Activated T-cell treated with anti-CD3 and anti-CD28 coated beads, Interleukin-2, amount 50 U/mL, for 24 hours (primary cell): Measurements from ENCODE around the gene VPS26B.

Experiments used
- DNase-seq: peaks from one replicate; pipeline ENCODE4 v3.0.0-alpha.2; 2020
- H3K27ac Mint-ChIP-seq: 2 replicates; pipeline ENCODE4 v1.8.0; 2020; ENCODE audit warnings: mild to moderate bottlenecking, mixed read lengths
- H3K27me3 Mint-ChIP-seq: 2 replicates; pipeline ENCODE4 v1.8.0; 2020; ENCODE audit warnings: mixed read lengths
- H3K36me3 Mint-ChIP-seq: 2 replicates; pipeline ENCODE4 v1.8.0; 2020; ENCODE audit warnings: low read depth, mixed read lengths
- H3K4me1 Mint-ChIP-seq: 2 replicates; pipeline ENCODE4 v1.8.0; 2020; ENCODE audit warnings: low read depth, mixed read lengths
- H3K4me3 Mint-ChIP-seq: 2 replicates; pipeline ENCODE4 v1.8.0; 2020; ENCODE audit warnings: mild to moderate bottlenecking, moderate library complexity, mixed read lengths
- H3K9me3 Mint-ChIP-seq: 2 replicates; pipeline ENCODE4 v1.8.0; 2020; ENCODE audit warnings: mixed read lengths

VPS26B gene

DNA sequence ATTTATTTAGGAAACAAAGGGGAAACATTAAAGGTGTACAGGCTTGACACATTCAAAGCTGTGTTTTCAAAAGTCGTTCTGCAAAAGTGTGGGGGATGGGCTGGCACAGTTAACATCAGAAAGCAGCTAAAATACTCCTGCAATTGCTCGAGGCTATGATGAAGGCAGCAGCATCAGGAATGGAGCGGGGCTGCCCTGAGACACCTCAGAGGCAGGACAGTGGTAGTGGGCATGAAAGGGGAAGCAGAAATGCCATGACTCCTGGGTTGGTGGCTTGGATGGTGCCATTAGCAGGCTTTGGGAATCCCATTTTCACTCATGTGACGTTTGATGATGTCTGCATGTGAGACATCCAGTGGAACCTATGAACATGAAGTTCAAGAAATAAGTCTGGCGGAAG, 1.4 kb upstream of the VPS26B start:
- peaks cover 68% of the 10 kb centered on the region for H3K4me1 Mint-ChIP-seq
- peak overlapping the region; percentile 96 for H3K27ac Mint-ChIP-seq
- H3K27me3 Mint-ChIP-seq, result no peaks in the 10 kb centered on the region

DNA sequence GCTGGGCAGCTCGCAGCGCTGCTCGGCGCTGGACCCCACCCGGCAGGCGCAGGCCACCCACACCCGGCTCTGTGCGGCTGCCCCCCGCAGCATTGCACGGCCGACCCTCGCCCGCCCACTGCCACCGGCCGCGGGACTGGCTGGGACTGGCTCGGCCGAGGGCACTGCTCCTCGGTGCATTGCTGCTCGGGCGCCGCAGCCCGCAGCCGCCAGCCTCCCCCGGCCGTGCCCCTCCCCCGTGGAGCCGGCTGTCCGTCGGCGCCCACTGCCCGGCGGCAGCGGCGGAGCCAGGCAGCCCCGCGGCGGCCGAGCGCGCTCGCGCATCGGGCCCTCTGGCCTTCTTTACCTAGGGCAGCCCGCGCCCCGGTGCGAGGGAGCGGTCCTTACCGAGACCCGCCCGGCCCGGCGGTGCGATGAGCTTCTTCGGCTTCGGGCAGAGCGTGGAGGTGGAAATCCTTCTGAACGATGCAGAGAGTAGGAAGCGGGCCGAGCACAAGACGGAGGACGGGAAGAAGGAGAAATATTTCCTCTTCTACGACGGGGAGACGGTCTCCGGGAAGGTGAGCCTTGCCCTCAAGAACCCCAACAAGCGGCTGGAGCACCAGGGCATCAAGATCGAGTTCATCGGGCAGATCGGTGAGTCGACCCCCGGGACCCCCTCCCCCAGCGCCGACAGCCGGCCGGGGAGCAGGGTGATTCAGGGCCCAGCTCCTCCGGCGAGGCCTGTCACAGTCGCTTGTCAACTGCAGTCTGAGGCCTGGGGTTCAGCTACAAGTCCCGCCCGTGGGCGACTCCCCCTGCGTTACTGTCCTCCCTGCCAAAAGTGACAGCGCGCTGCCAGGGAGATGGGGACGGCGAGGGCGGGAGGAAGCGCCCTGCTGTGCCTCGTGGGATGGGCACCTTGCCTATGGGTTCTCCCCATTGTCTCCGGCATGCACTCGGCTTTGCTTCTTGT, 516 bp downstream of the VPS26B start:
- Mint-ChIP-seq H3K27ac (peak overlapping the region; percentile 85), H3K4me1 (peaks cover 74% of the 10 kb centered on the region), H3K36me3 (peaks cover 54% of the 10 kb centered on the region), H3K27me3 (no peaks in the 10 kb centered on the region), H3K4me3 (peak overlapping the region; percentile 95), H3K9me3 (no peaks in the 10 kb centered on the region)
- peak; percentile 78 for DNase-seq

More for the DNA sequence above, 1.4 kb upstream of the VPS26B start:
- peaks cover 63% of the 10 kb centered on the region for H3K36me3 Mint-ChIP-seq
- H3K9me3 Mint-ChIP-seq, result no peaks in the 10 kb centered on the region
- H3K4me3 Mint-ChIP-seq, result peak overlapping the region; percentile 95
- no peak for DNase-seq

DNA sequence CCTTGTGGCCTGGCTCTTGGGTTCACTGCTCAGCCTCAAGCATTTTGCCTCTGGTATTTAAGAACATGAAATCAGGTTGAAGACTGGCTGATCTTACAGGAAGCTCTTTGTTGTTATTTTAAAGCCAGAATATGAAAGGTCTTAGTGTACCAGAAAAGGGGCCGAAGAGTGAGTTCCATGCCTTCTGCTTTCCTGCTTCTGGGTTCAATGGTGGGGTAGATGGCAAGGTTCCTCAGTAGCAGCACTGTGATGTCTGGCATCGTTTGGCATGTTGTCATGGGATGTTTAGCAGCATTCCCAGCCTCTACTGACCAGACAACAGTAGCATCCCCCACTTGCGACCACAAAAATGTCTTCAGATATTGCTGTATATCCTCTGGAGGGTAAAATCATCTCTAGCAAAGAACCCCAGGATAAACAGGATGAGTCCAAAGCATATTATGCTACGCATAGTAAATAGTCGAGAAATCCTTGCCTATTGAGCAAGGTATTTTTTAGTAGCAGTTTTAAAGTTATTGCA, 2.4 kb downstream of the VPS26B start:
- no peak overlapping the region for H3K27ac Mint-ChIP-seq
- peaks cover 44% of the 10 kb centered on the region for H3K36me3 Mint-ChIP-seq
- H3K4me1 Mint-ChIP-seq, result peaks cover 74% of the 10 kb centered on the region
- H3K27me3 Mint-ChIP-seq, result no peaks in the 10 kb centered on the region
- peak overlapping the region; percentile 86 for H3K4me3 Mint-ChIP-seq
- H3K9me3 Mint-ChIP-seq, result no peaks in the 10 kb centered on the region
- no peak for DNase-seq

DNA sequence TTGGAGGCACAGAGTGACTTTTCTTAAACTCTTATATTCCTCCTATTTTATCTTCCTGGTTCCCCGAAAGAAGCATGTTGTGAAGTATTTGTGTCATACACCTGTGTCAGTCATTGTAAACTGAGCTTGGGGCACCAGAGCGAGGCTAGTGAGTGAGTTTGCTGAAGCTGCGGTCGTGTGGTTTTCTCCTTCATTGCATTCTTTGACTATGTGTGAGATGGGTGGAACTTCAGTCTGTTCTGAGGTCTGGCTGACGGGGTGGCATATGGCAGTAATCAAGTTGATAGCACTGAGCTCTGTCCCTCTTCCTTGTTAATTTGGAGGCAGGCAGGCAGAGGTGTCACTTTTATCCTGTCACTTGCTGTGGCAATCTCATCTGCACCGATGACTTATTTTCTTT, 4.2 kb downstream of the VPS26B start:
- DNase-seq, result no peak
- no peak overlapping the region for H3K4me3 Mint-ChIP-seq
- H3K27me3 Mint-ChIP-seq, result no peaks in the 10 kb centered on the region
- H3K4me1 Mint-ChIP-seq, result peaks cover 72% of the 10 kb centered on the region
- peaks cover 35% of the 10 kb centered on the region for H3K36me3 Mint-ChIP-seq
- H3K27ac Mint-ChIP-seq, result peak overlapping the region; percentile 69
- no peaks in the 10 kb centered on the region for H3K9me3 Mint-ChIP-seq

DNA sequence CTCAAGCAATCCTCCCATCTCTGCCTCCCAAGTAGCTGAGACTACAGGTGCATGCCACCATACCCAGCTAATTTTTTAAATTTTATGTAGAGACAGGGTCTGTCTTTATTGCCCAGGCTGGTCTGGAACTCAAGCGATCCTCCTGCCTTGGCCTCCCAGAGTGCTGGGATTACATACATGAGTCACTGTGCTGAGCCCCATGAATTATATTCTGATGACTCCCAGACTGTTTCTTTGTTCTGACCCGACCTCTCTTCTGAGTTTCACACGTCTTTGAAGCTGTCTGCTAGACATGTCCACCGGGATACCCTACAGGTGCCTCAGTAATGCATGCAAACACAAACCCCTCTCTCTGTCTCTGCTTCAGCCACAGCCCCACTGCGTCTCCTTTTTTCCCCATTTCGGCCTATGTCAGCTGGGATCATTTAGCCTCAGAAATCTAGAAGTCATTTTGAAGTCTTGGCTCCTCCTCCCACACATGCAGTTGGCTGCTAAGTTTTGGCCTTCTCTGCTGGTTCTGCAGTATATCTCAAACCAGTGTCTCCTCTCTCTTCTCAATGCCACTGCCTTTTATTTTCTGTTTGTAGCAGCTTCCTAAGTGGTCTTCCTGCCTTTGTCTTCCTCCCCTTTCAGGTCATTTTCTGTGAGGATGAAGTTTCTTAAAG, 4.8 kb downstream of the VPS26B start:
- no peak overlapping the region for H3K27ac Mint-ChIP-seq
- H3K36me3 Mint-ChIP-seq, result peaks cover 29% of the 10 kb centered on the region
- H3K27me3 Mint-ChIP-seq, result no peaks in the 10 kb centered on the region
- DNase-seq, result no peak
- H3K4me3 Mint-ChIP-seq, result no peak overlapping the region
- H3K9me3 Mint-ChIP-seq, result no peaks in the 10 kb centered on the region
- H3K4me1 Mint-ChIP-seq, result peaks cover 72% of the 10 kb centered on the region

DNA sequence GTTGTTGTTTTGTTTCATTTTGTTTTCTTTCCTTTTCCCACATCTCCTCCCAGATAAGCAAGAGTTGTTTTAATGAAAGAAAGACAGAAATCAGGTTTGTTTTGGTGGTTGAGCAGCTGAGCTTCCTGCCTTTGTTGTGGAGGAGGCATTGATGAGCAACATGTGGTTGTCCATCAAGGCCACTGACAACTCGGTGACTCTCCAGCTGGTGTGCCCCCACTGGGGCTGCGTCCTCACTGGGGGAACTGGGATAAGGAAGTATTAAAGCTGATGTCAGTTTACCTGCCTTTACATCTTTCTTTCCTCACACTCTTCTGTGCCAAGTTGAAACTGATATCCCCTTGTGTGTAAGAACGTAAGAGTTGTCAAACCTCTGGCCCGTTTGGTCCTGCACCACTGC, 5.9 kb downstream of the VPS26B start:
- H3K36me3 Mint-ChIP-seq, result peaks cover 35% of the 10 kb centered on the region
- no peak for DNase-seq
- H3K27me3 Mint-ChIP-seq, result no peaks in the 10 kb centered on the region
- H3K4me1 Mint-ChIP-seq, result peaks cover 72% of the 10 kb centered on the region
- peak overlapping the region; percentile 48 for H3K27ac Mint-ChIP-seq
- H3K4me3 Mint-ChIP-seq, result no peak overlapping the region
- H3K9me3 Mint-ChIP-seq, result no peaks in the 10 kb centered on the region

DNA sequence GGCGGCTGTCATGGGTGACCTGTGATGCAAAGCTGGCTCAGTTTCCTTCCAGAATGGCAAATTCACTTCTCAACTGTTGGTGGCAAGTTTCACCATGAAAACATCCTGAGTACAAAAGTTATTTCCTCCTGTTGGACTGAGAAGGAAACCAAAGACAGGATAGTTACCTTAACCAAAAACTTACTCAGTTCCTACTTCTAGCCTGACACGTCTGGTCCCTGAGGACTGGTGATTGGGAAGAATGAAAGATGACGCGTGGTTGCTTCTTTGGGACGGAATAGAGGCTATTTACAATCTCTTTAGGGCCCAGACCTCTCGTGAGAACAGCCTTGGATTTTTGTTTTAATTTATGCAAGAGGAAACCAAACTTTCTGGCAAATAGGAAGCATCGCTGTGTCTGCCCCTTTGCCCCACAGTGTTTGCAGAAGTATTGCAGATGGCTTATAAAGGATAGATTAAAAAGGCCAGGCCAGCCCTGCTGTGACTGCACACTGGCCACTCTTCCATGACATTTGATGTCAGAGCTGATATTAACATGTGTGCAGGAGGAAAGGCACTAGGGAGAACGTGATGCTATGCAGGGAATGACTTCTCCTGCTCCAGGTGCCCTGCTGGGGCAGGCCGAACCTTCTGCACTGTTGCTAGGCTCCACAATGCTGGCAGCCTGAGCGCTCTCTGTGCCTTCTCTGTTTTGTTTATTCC, 7.6 kb downstream of the VPS26B start:
- Mint-ChIP-seq H3K36me3 (peaks cover 43% of the 10 kb centered on the region), H3K27me3 (no peaks in the 10 kb centered on the region), H3K9me3 (no peaks in the 10 kb centered on the region), H3K27ac (no peak overlapping the region), H3K4me3 (no peak overlapping the region), H3K4me1 (peaks cover 55% of the 10 kb centered on the region)
- no peak for DNase-seq

DNA sequence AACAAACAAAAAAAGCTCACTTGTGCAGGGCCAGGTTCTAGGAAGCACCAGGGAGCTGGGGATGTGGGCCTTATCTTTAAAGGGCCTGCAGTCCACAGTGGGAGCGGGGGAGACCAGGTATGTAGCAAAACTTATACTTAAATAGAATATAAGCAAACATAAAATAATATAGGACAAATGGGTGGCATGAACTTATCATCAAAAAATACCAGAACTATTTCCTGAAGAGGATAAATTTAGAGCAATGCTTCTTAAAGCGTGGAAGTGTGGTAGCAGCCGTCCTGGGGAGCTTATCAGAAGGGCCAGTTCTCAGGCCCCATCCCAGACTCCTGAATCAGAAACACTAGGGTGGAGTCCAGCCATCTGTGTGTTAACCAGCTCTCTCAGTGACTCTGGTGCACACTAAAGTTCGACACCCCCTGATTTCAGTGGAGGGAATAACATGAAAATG, 9.3 kb downstream of the VPS26B start:
- DNase-seq, result no peak
- Mint-ChIP-seq H3K36me3 (peaks cover 52% of the 10 kb centered on the region), H3K27ac (no peak overlapping the region), H3K4me3 (no peak overlapping the region), H3K27me3 (no peaks in the 10 kb centered on the region), H3K4me1 (peaks cover 39% of the 10 kb centered on the region), H3K9me3 (no peaks in the 10 kb centered on the region)

DNA sequence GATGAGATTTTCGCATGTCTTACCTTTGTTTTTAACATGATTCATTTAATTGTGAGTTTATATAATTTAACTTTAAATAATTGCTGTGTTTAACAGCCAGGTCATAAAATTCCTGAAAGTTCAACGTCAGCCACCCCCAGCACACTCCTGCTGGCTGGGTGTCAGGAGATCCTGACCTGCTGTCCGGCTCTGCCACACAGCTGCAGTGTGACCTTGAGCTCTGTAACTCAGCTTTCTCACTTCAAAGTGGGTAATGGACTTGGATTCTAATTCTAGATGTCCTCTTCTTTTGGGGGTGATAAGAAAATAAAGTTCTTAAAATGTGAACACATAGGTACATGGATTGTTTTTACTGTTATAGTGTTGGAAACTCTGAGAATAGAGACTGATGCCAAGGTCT, 10.9 kb downstream of the VPS26B start:
- peaks cover 22% of the 10 kb centered on the region for H3K4me1 Mint-ChIP-seq
- peaks cover 61% of the 10 kb centered on the region for H3K36me3 Mint-ChIP-seq
- no peak for DNase-seq
- no peaks in the 10 kb centered on the region for H3K9me3 Mint-ChIP-seq
- H3K4me3 Mint-ChIP-seq, result no peak overlapping the region
- no peaks in the 10 kb centered on the region for H3K27me3 Mint-ChIP-seq
- H3K27ac Mint-ChIP-seq, result no peak overlapping the region

DNA sequence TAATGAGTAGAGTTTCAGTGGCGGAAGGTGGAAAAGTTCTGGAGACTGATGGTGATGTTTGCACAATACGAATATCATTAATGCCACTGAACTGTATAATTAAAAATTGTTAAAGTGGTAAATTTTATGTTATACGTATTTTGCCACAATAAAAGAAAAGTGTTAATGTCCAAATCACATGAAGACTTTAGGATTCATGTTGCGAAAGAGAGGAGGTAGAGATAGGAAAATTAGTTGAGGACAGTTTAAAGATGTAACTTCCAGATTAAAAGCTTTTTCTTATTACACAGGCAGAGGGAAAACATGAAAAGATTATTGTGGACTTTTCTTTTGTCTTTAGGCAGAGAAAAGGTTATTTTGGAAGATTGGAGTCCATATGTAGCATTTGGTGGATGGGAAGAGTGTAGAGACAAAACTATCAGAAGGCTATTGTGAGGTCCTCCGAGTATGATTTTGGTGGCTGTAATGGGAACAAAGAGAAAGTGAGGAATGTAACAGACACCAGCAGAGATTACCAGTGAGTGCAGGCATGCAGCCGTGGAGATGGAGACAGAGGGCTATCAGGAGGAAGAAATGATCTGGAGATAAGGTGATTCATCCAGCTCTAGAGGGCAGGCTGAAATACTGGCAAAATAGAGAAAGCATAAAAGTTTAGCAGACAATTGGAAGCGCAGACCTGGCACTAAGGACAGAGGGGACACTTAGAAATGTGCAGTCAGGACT, 12.5 kb downstream of the VPS26B start:
- Mint-ChIP-seq H3K36me3 (peaks cover 63% of the 10 kb centered on the region), H3K4me3 (no peak overlapping the region), H3K27ac (peak overlapping the region; percentile 4), H3K4me1 (peaks cover 12% of the 10 kb centered on the region), H3K9me3 (no peaks in the 10 kb centered on the region), H3K27me3 (no peaks in the 10 kb centered on the region)
- DNase-seq, result no peak

DNA sequence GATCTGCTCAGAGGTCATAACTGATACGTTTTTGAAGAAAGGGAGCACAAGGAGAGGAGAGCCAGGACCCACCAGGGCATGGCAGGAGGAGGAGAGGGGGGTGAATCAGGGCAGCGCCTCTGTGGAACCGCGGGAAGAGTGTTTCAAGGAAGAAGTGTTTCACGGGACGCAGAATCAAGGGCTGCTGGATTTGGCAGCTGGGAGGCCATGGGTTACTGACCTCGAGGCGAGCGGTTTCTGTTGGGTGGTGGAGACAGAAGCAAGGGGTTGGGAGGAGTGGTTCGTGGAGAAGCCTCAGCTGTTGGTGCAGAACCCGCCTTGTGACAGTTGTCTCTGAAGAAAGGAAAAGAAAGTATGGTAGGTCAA, 13.1 kb downstream of the VPS26B start:
- Mint-ChIP-seq H3K27me3 (no peaks in the 10 kb centered on the region), H3K27ac (peak overlapping the region; percentile 75), H3K4me3 (no peak overlapping the region), H3K36me3 (peaks cover 66% of the 10 kb centered on the region), H3K9me3 (no peaks in the 10 kb centered on the region), H3K4me1 (peaks cover 6% of the 10 kb centered on the region)
- DNase-seq, result no peak

DNA sequence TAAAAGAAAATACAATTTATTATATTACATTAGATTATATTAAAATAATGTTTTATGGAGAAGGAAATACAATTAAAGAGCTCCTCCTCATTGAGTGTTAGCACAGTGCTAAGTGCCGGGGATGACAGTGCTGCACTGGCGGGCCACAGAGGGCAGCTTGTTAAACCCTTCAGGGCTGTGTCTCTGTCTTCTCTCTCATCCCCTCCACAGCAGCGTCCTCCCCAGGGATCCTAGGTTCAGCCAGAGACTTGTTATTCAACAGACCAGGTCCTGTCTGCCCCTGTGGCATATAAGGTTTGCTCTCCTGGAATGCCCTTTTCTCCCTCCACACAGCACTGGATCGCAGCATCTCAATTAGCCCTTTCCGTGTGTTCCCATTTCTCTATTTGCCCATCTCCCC, 14.5 kb downstream of the VPS26B start:
- H3K4me1 Mint-ChIP-seq, result no peaks in the 10 kb centered on the region
- peaks cover 77% of the 10 kb centered on the region for H3K36me3 Mint-ChIP-seq
- peak overlapping the region; percentile 71 for H3K27ac Mint-ChIP-seq
- H3K9me3 Mint-ChIP-seq, result no peaks in the 10 kb centered on the region
- no peaks in the 10 kb centered on the region for H3K27me3 Mint-ChIP-seq
- no peak for DNase-seq
- no peak overlapping the region for H3K4me3 Mint-ChIP-seq

DNA sequence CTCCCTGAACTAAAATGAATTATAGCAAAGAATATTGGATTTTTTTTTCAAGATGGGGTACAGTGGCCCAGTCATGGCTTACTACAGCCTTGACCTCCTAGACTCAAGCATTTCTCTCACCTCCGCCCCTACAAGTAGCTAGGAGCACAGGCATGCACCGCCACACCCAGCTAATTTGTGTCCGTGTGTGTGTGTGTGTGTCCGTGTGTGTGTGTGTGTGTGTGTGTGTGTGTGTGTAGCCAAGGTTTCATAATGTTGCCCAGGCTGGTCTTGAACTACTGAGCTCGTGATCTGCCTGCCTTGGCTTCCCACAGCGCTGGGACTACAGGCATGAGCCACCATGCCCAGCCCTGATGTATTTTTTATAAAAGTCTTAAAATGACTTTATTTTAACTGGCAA, 16.1 kb downstream of the VPS26B start:
- Mint-ChIP-seq H3K27ac (no peak overlapping the region), H3K4me3 (no peak overlapping the region), H3K36me3 (peaks cover 82% of the 10 kb centered on the region), H3K27me3 (no peaks in the 10 kb centered on the region), H3K9me3 (no peaks in the 10 kb centered on the region), H3K4me1 (no peaks in the 10 kb centered on the region)
- DNase-seq, result no peak

DNA sequence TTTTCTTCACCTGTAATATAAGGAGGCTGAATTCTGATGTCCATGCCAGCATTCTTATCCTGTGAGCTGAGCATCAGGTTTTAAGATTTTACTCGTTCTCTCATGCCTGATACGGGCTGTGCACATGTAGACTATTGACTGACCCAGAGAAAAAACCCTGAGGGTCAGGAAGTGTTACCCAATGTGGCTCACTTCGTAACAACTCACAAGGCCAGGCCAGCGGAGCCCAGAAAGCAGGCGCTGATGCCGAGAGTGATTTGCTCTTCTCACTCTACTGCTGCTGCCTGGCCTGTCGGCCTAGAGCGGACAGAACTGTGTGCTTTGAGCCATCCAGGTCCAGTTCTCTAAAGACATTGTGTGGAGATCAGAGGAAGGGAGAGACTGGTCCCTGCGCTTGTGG, 17.9 kb downstream of the VPS26B start:
- Mint-ChIP-seq H3K27me3 (no peaks in the 10 kb centered on the region), H3K36me3 (peaks cover 84% of the 10 kb centered on the region), H3K4me1 (no peaks in the 10 kb centered on the region), H3K27ac (peak overlapping the region; percentile 0), H3K9me3 (no peaks in the 10 kb centered on the region), H3K4me3 (no peak overlapping the region)
- no peak for DNase-seq
